Mucosa of descending colon (tissue), 3 donors: ENCODE measurements around the gene ZBTB20. TPM values are rescaled to one million over a fixed set of nuclear protein-coding genes. Genes with fewer than 3 reads are reported as not detected.

Experiments
- ATAC-seq: fragments of 200-7000 bp; cut with Tn5 transposase; one replicate; pipeline ENCODE4 v1.9.1; 2020; ENCODE audit warnings: mild to moderate bottlenecking, moderate library complexity
- DNase-seq, 3 donors: peaks; one replicate each; pipeline ENCODE4 v3.0.0-alpha.2; 2020
- H3K36me3 ChIP-seq: fragments of 200-600 bp; one replicate; pipeline ENCODE4 v1.8.0; 2021; ENCODE audit warnings: low read depth, mild to moderate bottlenecking
- H3K4me1 ChIP-seq: fragments of 200-600 bp; one replicate; pipeline ENCODE4 v1.8.0; 2021; ENCODE audit warnings: low read depth, mild to moderate bottlenecking
- H3K4me3 ChIP-seq: fragments of 200-600 bp; one replicate; pipeline ENCODE4 v1.8.0; 2021; ENCODE audit warnings: mild to moderate bottlenecking
- H3K9me3 ChIP-seq: fragments of 200-600 bp; one replicate; pipeline ENCODE4 v1.8.0; 2021; ENCODE audit warnings: mild to moderate bottlenecking
- intact Hi-C, 2 donors: fragments of 100-400 bp; cut with DNase I in 1 of 2; cut with micrococcal nuclease in 1 of 2; formaldehyde crosslinking; loops; one replicate each; pipeline versions ENCODE4 v1.11.0 to v1.11.1; 2022; cut with DNase I, micrococcal nuclease
- total RNA-seq, 3 donors: library from RNA; stranded (reverse); fragmentation: NEBNext Ultra II Directional in 2 of 3; extraction: Animal tissue kit (Norgen Biotek cat#: 25700) in 2 of 3; gene quantifications; one replicate each; pipeline versions ENCODE4 v1.2.1 to v1.2.4, GENCODE V29; 2021 to 2023
- TF ChIP-seq, protein P1 (sequence below): fragments of 200-600 bp; IDR thresholded peaks from one replicate; pipeline ENCODE4 v1.8.0; 2022; ENCODE audit warnings: antibody characterized with exemption, mild to moderate bottlenecking
- donor health status: DM: no; HTN: no; CAD: no; lungs with moderate emphysema.
- donor health status: DM: no; HTN: no; CAD: no.
- donor health status: DM: no; HTN: yes; CAD: no.

The ZBTB20 gene
- total RNA-seq, 3 donors from 2014 or later, result 30.6 to 85.6 (median 37.3) TPM

DNA sequence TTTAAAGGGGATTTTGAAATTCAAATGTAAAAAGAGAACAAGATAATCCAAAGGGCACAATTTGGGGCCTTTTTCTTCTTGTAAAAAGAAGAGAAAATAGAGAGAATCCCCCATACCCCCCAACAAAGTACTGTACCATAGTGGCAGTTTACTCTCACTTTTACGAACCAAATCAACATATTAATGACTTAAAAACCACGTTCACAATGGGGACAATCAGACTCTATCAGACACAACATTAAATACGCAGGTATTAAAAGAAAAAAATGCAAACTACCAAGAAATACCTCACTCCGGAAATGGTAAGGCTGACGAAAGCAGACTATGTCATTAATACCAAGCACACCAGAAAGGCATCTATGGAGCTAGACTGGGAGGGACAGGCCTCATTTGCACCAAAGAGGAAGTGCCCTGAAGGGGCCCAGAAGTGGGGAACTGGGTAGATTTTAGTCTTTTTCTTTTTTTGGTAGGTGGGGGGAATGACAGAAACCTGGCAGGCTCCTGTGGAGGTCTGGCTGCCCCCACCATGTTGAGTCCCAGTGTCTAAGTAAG, 719.0 kb downstream of the ZBTB20 start:
- H3K4me1 ChIP-seq, result no peaks in the 10 kb centered on the region
- intact Hi-C loops, result no loop called here
- TF ChIP-seq, protein P1, sequence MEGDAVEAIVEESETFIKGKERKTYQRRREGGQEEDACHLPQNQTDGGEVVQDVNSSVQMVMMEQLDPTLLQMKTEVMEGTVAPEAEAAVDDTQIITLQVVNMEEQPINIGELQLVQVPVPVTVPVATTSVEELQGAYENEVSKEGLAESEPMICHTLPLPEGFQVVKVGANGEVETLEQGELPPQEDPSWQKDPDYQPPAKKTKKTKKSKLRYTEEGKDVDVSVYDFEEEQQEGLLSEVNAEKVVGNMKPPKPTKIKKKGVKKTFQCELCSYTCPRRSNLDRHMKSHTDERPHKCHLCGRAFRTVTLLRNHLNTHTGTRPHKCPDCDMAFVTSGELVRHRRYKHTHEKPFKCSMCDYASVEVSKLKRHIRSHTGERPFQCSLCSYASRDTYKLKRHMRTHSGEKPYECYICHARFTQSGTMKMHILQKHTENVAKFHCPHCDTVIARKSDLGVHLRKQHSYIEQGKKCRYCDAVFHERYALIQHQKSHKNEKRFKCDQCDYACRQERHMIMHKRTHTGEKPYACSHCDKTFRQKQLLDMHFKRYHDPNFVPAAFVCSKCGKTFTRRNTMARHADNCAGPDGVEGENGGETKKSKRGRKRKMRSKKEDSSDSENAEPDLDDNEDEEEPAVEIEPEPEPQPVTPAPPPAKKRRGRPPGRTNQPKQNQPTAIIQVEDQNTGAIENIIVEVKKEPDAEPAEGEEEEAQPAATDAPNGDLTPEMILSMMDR, result no peak
- DNase-seq (no peak), ATAC-seq (no peak)
- no peaks in the 10 kb centered on the region for H3K36me3 ChIP-seq
- no peak overlapping the region for H3K4me3 ChIP-seq
- no peaks in the 10 kb centered on the region for H3K9me3 ChIP-seq

DNA sequence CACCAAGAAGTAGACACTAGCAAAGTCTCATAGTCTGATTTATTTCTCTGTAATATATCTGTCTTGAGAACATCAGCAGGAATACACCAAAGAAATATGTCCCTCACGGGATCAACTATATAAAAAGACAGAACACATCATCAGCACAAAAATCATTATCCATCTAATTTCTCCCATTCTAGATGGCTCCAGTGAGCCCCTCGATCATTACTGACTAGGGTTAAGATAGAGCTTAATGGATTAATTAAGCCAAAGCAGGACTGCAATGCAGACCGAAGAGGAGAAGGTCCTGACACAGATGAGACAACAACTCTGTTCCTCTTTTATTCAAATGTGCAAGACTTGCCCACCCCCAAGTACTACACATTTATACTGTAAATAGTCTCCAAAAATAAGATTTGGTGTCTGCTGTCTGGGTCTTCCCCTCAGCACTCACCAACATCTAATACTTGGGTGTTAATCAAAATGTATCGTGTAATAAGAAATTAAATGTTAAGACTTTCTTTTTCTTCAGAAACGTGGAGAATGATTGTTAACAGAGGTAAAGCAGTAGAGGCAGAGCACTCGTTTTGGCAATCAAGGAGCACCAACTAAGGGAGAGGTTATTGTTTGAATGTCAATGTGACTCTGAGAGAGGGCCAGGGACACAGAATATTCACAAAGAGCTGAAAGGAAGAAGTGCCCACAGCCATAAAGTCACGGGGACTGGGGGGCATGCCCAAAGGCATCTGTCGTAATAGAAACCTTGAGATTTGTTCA, 719.6 kb downstream of the ZBTB20 start:
- ATAC-seq, result no peak
- no peaks in the 10 kb centered on the region for H3K9me3 ChIP-seq
- TF ChIP-seq, protein P1, result no peak
- intact Hi-C loops, result no loop called here
- no peak overlapping the region for H3K4me3 ChIP-seq
- H3K4me1 ChIP-seq, result no peaks in the 10 kb centered on the region
- no peaks in the 10 kb centered on the region for H3K36me3 ChIP-seq
- DNase-seq, result no peak

DNA sequence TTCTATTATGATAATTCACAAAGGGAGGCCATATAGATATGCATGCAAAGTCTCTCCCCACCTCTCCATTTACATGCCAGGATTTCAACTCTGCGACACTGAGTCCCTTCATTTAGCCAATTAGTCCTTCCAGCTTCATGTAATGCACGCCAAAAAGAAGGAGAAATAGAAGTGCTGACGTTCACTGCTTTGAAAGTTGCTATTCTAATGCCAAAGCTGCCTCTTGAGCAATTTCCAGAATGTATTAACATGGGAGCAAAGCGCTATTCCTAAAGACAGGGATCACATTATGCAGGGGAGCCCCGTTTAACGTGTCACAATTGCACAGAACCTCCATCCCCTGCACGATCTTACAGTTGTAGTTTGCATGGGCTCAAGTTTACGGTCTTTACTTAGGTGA, 722.8 kb downstream of the ZBTB20 start:
- Histone ChIP-seq H3K4me3 (no peak overlapping the region), H3K4me1 (no peaks in the 10 kb centered on the region), H3K36me3 (no peaks in the 10 kb centered on the region), H3K9me3 (no peaks in the 10 kb centered on the region)
- TF ChIP-seq, protein P1, result no peak
- intact Hi-C loops, result no loop called here
- no peak for ATAC-seq
- DNase-seq, result no peak

DNA sequence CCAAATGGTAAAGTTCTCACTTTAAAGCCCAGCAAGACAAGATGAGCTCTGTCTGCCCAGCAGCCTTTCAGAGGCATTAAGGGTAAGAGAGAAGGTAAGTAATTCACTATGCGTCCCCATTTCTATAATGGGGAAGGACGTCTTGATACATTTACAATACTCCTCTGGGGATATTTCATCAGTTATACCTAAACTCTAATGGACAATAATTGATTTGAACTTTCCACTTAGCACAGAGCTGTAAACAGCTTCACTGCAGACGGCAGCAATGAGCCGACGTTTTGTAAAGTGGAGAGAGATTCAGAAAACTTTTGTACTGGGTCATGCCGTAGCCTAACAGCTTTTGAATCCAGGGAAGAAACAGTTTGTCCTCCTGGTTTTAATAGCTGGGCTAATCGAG, 725.9 kb downstream of the ZBTB20 start:
- DNase-seq (no peak), ATAC-seq (no peak)
- H3K36me3 ChIP-seq, result no peaks in the 10 kb centered on the region
- TF ChIP-seq, protein P1, result no peak
- H3K4me1 ChIP-seq, result no peaks in the 10 kb centered on the region
- intact Hi-C loops, result no loop called here
- no peak overlapping the region for H3K4me3 ChIP-seq
- H3K9me3 ChIP-seq, result no peaks in the 10 kb centered on the region

DNA sequence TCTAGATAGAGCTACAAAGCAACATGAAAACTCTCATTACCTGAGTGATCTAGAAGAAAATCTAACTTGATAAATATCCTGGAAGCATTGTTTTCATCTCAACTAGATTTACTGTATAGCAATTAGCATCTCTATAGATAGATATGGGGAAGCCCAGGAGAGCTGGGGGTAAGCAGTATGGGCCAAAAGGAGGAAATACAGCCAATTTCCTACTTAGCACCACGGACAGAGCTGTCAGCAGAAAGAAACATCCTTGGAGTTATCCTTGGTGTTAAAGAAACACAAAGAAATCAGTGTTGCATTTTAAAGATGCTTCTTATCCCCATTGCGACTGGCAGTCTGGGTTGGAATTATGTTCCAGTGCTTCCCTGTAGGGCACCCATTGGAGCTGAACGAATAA, 727.0 kb downstream of the ZBTB20 start:
- TF ChIP-seq, protein P1, result no peak
- DNase-seq (no peak), ATAC-seq (no peak)
- Histone ChIP-seq H3K9me3 (no peaks in the 10 kb centered on the region), H3K4me1 (no peaks in the 10 kb centered on the region), H3K4me3 (no peak overlapping the region), H3K36me3 (no peaks in the 10 kb centered on the region)
- intact Hi-C loops, result no loop called here
